NT2/D1 (cell line): ENCODE results near the gene BACH2.

Experiments
- YY1 ChIP-seq: IDR thresholded peaks from 2 replicates; pipeline ENCODE4 v1.6.1; 2011; ENCODE audit not compliant: insufficient read length, insufficient read depth
- ZNF274 ChIP-seq: IDR thresholded peaks from 2 replicates; pipeline ENCODE4 v1.6.1; 2011; ENCODE audit warnings: mild to moderate bottlenecking, low read depth, low read length

GRCh38 chr6:90003069-90003795 lies 293.4 kb downstream of the BACH2 start:
- no peak for TF ChIP-seq YY1
- TF ChIP-seq ZNF274 = no peak
